Stomach (tissue), 4 donors: ENCODE measurements around the gene ADCY9.

Experiments
- EP300 ChIP-seq: sonication (generic); formaldehyde crosslinking; IDR thresholded peaks from one replicate; pipeline ENCODE4 v1.6.1; 2017; ENCODE audit warnings: antibody characterized with exemption
- POLR2A ChIP-seq, 4 donors: fragments of 450-650 bp; IDR thresholded peaks; one replicate each; pipeline ENCODE4 v1.6.1; 2016; ENCODE audit warnings: antibody characterized with exemption in 4 of 4, control low read depth in 2 of 4, mild to moderate bottlenecking in 1 of 4, moderate library complexity in 1 of 4
- POLR2AphosphoS5 ChIP-seq, 3 donors: sonication (generic); formaldehyde crosslinking; IDR thresholded peaks; one replicate each; pipeline ENCODE4 v1.6.1; 2016; ENCODE audit warnings: antibody characterized with exemption in 3 of 3
- TF ChIP-seq, protein P1 (sequence below), 7 experiments: fragments of 450-650 bp in 4 of 7; fragments of 200-600 bp in 3 of 7; sonication (generic) in 3 of 7; IDR thresholded peaks; one replicate each; pipeline ENCODE4 v1.5.1; 2016 to 2019; ENCODE audit warnings: antibody characterized with exemption in 7 of 7, control low read depth in 2 of 7, mild to moderate bottlenecking in 1 of 7

DNA sequence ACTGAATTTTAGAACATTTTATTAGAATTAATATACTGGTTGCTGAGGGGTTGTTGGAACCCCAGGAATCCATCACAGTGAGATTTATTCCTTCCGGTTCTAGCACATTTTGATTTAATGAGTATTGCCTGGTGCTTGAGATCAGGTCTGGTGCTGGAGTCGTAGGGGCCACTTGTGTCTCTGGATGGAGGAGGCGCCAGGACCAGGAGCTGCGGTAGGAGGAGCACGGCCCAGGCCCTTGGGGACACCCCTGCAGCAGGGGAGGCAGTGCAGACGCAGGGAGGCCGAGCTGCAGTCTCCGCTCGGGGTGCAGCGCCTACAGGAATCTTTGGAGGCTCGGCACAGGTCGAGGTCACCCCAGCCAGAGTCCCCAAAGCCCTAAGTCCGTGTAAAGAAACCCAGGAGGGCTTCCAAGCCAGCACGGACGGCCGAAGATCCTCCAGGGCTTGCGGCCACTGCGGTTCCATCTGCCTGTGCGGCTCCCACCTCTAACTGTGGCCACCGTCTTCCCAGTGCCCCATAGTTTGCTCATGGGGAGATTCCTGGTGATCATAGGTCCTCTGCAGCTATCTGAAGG is 169.6 kb downstream of the ADCY9 start:
- TF ChIP-seq, protein P1, sequence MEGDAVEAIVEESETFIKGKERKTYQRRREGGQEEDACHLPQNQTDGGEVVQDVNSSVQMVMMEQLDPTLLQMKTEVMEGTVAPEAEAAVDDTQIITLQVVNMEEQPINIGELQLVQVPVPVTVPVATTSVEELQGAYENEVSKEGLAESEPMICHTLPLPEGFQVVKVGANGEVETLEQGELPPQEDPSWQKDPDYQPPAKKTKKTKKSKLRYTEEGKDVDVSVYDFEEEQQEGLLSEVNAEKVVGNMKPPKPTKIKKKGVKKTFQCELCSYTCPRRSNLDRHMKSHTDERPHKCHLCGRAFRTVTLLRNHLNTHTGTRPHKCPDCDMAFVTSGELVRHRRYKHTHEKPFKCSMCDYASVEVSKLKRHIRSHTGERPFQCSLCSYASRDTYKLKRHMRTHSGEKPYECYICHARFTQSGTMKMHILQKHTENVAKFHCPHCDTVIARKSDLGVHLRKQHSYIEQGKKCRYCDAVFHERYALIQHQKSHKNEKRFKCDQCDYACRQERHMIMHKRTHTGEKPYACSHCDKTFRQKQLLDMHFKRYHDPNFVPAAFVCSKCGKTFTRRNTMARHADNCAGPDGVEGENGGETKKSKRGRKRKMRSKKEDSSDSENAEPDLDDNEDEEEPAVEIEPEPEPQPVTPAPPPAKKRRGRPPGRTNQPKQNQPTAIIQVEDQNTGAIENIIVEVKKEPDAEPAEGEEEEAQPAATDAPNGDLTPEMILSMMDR (IDR thresholded peaks at IDR 0.05), result no peak
- TF ChIP-seq POLR2AphosphoS5 (IDR thresholded peaks at IDR 0.05) (no peak), POLR2A (IDR thresholded peaks at IDR 0.05) (no peak), EP300 (no peak)
